GM23338 (cell line): Measurements from ENCODE around the gene DACT2. TPM values are rescaled to one million over a fixed set of nuclear protein-coding genes. Genes with fewer than 3 reads are reported as not detected.

Source experiments
- ATAC-seq: fragments of 200-7000 bp; cut with Tn5 transposase; 3 replicates; pipeline ENCODE4 v1.9.1; 2020
- DNase-seq: peaks from one replicate; pipeline ENCODE4 v3.0.0-alpha.2; 2015; ENCODE audit warnings: low spot score
- H2AFZ ChIP-seq: fragments of 200-600 bp; sonication (generic); 2 replicates; pipeline ENCODE4 v1.8.0; 2016; ENCODE audit warnings: antibody characterized with exemption, mild to moderate bottlenecking, moderate library complexity
- H3F3A ChIP-seq: fragments of 200-600 bp; sonication (generic); replicated peaks from 2 replicates; pipeline ENCODE4 v1.8.0; 2017; ENCODE audit warnings: antibody characterized with exemption, mixed run types, low read depth
- H3K27ac ChIP-seq: fragments of 200-600 bp; sonication (generic); 2 replicates; pipeline ENCODE4 v1.6.1; 2016; ENCODE audit warnings: low read depth
- H3K27me3 ChIP-seq: fragments of 200-600 bp; sonication (generic); 2 replicates; pipeline ENCODE4 v1.8.0; 2016; ENCODE audit warnings: mild to moderate bottlenecking, mixed run types, moderate library complexity; ENCODE audit not compliant: insufficient read depth
- H3K36me3 ChIP-seq: fragments of 200-600 bp; sonication (generic); 2 replicates; pipeline ENCODE4 v1.8.0; 2016; ENCODE audit warnings: mild to moderate bottlenecking; ENCODE audit not compliant: insufficient read depth
- H3K4me1 ChIP-seq: fragments of 200-600 bp; sonication (generic); 2 replicates; pipeline ENCODE4 v1.8.0; 2016; ENCODE audit warnings: mild to moderate bottlenecking, moderate library complexity; ENCODE audit not compliant: insufficient read depth
- H3K4me2 ChIP-seq: fragments of 200-600 bp; sonication (generic); 2 replicates; pipeline ENCODE4 v1.7.1; 2017; ENCODE audit warnings: mixed run types
- H3K4me3 ChIP-seq: fragments of 200-600 bp; sonication (generic); 2 replicates; pipeline ENCODE4 v1.6.1; 2016; ENCODE audit warnings: mixed run types
- H3K79me2 ChIP-seq: fragments of 200-600 bp; sonication (generic); replicated peaks from 2 replicates; pipeline ENCODE4 v1.8.0; 2017; ENCODE audit warnings: mild to moderate bottlenecking; ENCODE audit not compliant: insufficient read depth
- H3K9me2 ChIP-seq: fragments of 200-600 bp; sonication (generic); 2 replicates; pipeline ENCODE4 v1.8.0; 2017; ENCODE audit not compliant: insufficient read depth
- H4K20me1 ChIP-seq: fragments of 200-600 bp; sonication (generic); replicated peaks from 2 replicates; pipeline ENCODE4 v1.8.0; 2017; ENCODE audit warnings: mild to moderate bottlenecking; ENCODE audit not compliant: insufficient read depth
- H3K27ac Mint-ChIP-seq: 2 replicates; pipeline ENCODE4 v1.8.0; 2020; ENCODE audit warnings: inconsistent platforms, mild to moderate bottlenecking, moderate library complexity, mixed read lengths
- H3K27me3 Mint-ChIP-seq: 3 replicates; pipeline ENCODE4 v1.8.0; 2022; ENCODE audit warnings: low read depth, mild to moderate bottlenecking, moderate library complexity, mixed read lengths, inconsistent platforms; ENCODE audit not compliant: insufficient read depth, poor library complexity
- H3K36me3 Mint-ChIP-seq: 3 replicates; pipeline ENCODE4 v1.8.0; 2021; ENCODE audit warnings: low read depth, mild to moderate bottlenecking, inconsistent platforms, moderate library complexity, mixed read lengths
- H3K4me1 Mint-ChIP-seq: 3 replicates; pipeline ENCODE4 v1.8.0; 2020; ENCODE audit warnings: mild to moderate bottlenecking, inconsistent platforms, mixed read lengths
- H3K4me3 Mint-ChIP-seq: 3 replicates; pipeline ENCODE4 v1.8.0; 2021; ENCODE audit warnings: moderate library complexity, mild to moderate bottlenecking, inconsistent platforms, mixed read lengths
- H3K9me3 Mint-ChIP-seq: 3 replicates; pipeline ENCODE4 v1.8.0; 2020; ENCODE audit warnings: moderate library complexity, mild to moderate bottlenecking, inconsistent platforms, mixed read lengths
- JUNB ChIP-seq: IDR thresholded peaks from one replicate; pipeline ENCODE4 v1.6.1; 2016; ENCODE audit warnings: antibody characterized with exemption; ENCODE audit not compliant: unreplicated experiment
- ZNF114 ChIP-seq: fragments of 250-450 bp; sonication (Bioruptor Pico); IDR thresholded peaks from 2 replicates; pipeline ENCODE4 v1.5.0; 2020; ENCODE audit warnings: mild to moderate bottlenecking, moderate library complexity
- polyA plus RNA-seq: library from polyadenylated mRNA; unstranded; fragments of >200 nt; fragmentation: Nextera tagmentation; extraction: Ambion mirVana; gene quantifications from 2 replicates; pipeline ENCODE4 v1.2.1, GENCODE V29; 2016
- total RNA-seq: library from RNA; depleted of rRNA; stranded (reverse); fragments of >200 nt; shearing (Covaris generic); gene quantifications from 2 replicates; pipeline ENCODE4 v1.2.3, GENCODE V29; 2014
- TF ChIP-seq, protein P1 (sequence below): IDR thresholded peaks from one replicate; pipeline ENCODE4 v1.6.1; 2018; ENCODE audit warnings: antibody characterized with exemption; ENCODE audit not compliant: unreplicated experiment
- TF ChIP-seq, protein P2 (sequence below): IDR thresholded peaks from 2 replicates; pipeline ENCODE4 v1.6.1; 2016; ENCODE audit warnings: antibody characterized with exemption

The DACT2 gene
- total and polyA plus RNA-seq, 2 experiments from 2014 or later: 1.8 to 10.6 TPM

DNA sequence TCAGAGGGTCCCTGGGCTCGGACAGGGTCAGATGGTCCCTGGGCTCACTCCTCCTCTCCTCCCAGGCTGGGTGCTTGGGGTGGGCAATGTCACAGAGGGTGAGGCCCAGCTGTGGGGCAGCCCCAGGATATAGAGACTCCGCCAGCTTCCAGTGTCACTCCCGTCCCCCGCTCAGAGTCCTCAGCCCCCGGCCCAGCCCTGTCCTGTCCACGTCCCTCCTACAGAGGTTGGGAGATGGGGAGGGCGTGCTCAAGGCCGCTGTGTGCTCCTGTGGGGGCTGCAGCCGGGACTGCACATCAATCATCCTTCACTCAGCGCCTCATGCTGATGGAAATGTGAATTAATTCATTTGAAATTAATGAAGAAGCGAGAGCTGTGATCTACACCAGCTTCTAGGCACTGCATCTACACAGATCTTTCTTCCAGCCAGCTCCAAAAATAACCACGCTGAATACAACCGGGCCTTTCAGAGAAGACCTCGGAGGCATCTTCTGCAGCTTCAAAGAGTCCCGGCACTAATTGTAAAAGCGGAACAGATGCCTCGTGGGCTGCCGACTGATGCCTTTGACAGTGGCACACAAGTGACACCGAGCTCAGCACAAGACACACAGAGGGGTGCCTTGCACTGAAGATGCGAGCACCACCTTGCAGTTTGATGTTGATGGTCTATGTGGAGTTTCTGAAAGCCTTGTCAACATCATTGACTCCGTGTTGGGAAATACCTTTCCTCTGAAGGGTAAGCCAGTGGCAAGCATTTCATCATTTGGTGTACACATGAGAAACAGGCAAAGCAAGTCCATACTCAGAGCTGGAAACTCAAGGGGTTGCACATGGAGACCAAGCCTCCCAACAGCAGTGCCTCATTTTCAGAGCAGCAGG is 39.3 kb downstream of the DACT2 start (continued):
- TF ChIP-seq, protein P1, sequence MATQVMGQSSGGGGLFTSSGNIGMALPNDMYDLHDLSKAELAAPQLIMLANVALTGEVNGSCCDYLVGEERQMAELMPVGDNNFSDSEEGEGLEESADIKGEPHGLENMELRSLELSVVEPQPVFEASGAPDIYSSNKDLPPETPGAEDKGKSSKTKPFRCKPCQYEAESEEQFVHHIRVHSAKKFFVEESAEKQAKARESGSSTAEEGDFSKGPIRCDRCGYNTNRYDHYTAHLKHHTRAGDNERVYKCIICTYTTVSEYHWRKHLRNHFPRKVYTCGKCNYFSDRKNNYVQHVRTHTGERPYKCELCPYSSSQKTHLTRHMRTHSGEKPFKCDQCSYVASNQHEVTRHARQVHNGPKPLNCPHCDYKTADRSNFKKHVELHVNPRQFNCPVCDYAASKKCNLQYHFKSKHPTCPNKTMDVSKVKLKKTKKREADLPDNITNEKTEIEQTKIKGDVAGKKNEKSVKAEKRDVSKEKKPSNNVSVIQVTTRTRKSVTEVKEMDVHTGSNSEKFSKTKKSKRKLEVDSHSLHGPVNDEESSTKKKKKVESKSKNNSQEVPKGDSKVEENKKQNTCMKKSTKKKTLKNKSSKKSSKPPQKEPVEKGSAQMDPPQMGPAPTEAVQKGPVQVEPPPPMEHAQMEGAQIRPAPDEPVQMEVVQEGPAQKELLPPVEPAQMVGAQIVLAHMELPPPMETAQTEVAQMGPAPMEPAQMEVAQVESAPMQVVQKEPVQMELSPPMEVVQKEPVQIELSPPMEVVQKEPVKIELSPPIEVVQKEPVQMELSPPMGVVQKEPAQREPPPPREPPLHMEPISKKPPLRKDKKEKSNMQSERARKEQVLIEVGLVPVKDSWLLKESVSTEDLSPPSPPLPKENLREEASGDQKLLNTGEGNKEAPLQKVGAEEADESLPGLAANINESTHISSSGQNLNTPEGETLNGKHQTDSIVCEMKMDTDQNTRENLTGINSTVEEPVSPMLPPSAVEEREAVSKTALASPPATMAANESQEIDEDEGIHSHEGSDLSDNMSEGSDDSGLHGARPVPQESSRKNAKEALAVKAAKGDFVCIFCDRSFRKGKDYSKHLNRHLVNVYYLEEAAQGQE: no peak
- no peak for TF ChIP-seq ZNF114 (CRISPR knock-in tag)

DNA sequence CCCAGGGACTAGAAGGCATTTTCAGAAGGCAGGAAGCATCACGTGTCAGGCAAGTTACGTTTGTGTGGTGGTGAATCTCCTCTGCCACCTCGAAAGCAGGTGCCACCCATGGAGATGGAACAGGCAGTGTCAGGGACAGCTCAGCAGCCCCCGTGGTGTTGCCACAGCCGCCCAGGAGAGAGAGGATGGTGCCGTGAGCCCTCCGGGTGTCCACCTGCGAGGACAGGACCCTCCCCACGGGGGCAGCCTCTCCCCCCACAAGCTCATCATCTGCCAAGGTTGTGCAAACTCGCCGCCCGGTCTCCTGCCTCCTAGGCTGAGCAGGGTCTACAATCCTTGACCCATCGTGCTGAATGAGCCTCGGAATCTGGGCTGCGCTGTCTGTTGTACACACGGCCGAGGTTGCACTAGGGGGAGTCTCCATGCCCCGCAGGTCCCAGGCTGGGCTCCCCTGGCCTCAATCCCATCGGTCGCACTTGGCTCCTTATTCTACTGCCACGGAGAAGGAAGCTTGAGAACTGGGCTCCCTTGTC is 40.1 kb downstream of the DACT2 start:
- H3K4me3 ChIP-seq: no peak overlapping the region
- Mint-ChIP-seq H3K36me3 (no peaks in the 10 kb centered on the region), H3K9me3 (no peaks in the 10 kb centered on the region; the same call in 2 of the 3 replicates), H3K27me3 (peaks cover 12% of the 10 kb centered on the region), H3K4me1 (peaks cover 9% of the 10 kb centered on the region), H3K27ac (no peak overlapping the region), H3K4me3 (no peak overlapping the region)
- no peaks in the 10 kb centered on the region for H4K20me1 ChIP-seq
- no peaks in the 10 kb centered on the region for H3K27me3 ChIP-seq
- DNase-seq (no peak), ATAC-seq (no peak)
- no peaks in the 10 kb centered on the region for H3K9me2 ChIP-seq
- H3K27ac ChIP-seq: no peak overlapping the region
- no peaks in the 10 kb centered on the region for H3K36me3 ChIP-seq
- no peaks in the 10 kb centered on the region for H3F3A ChIP-seq
- H2AFZ ChIP-seq: no peak overlapping the region
- no peak for TF ChIP-seq JUNB
- TF ChIP-seq, protein P1: no peak
- TF ChIP-seq, protein P2, sequence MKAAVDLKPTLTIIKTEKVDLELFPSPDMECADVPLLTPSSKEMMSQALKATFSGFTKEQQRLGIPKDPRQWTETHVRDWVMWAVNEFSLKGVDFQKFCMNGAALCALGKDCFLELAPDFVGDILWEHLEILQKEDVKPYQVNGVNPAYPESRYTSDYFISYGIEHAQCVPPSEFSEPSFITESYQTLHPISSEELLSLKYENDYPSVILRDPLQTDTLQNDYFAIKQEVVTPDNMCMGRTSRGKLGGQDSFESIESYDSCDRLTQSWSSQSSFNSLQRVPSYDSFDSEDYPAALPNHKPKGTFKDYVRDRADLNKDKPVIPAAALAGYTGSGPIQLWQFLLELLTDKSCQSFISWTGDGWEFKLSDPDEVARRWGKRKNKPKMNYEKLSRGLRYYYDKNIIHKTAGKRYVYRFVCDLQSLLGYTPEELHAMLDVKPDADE: no peak
- no peak overlapping the region for H3K4me2 ChIP-seq
- no peaks in the 10 kb centered on the region for H3K4me1 ChIP-seq
- H3K79me2 ChIP-seq: no peaks in the 10 kb centered on the region
